Adrenal gland (tissue), 12 donors: ENCODE results near the gene OTOP3. TPM values are rescaled to one million over a fixed set of nuclear protein-coding genes. Genes with fewer than 3 reads are reported as not detected.

Source experiments
- DNase-seq, 7 donors: peaks; one replicate each; pipeline ENCODE4 v3.0.0-alpha.2; 2019 to 2020
- H3K27ac ChIP-seq, 5 donors: fragments of 200-600 bp; sonication (generic) in 4 of 5; 1 replicate in 3 of 5; 2 replicates in 2 of 5; pipeline versions ENCODE4 v1.5.1 to v1.8.0; 2016 to 2020; ENCODE audit warnings: mild to moderate bottlenecking in 1 of 5
- H3K27me3 ChIP-seq: fragments of 200-600 bp; 2 replicates; pipeline ENCODE4 v1.8.0; 2021
- H3K36me3 ChIP-seq, 2 donors: fragments of 200-600 bp; replicated peaks in 1 of 2; 1 replicate in 1 of 2; 2 replicates in 1 of 2; pipeline versions ENCODE4 v1.5.1 to v1.8.0; 2018 to 2022
- H3K4me1 ChIP-seq, 2 donors: fragments of 200-600 bp; replicated peaks in 1 of 2; 1 replicate in 1 of 2; 2 replicates in 1 of 2; pipeline versions ENCODE4 v1.5.1 to v1.8.0; 2018 to 2021
- H3K4me3 ChIP-seq, 4 donors: fragments of 200-600 bp; sonication (generic) in 3 of 4; one replicate each; pipeline ENCODE4 v1.5.1; 2016 to 2018
- H3K9me3 ChIP-seq, 3 donors: fragments of 200-600 bp; sonication (generic) in 1 of 3; replicated peaks in 1 of 3; 1 replicate in 2 of 3; 2 replicates in 1 of 3; pipeline versions ENCODE4 v1.5.1 to v1.8.0; 2016 to 2021
- POLR2A ChIP-seq, 2 donors: fragments of 450-650 bp; IDR thresholded peaks; one replicate each; pipeline ENCODE4 v1.6.1; 2017; ENCODE audit warnings: antibody characterized with exemption in 2 of 2, mild to moderate bottlenecking in 2 of 2, moderate library complexity in 1 of 2
- WGBS, 4 donors: extraction: QIAGEN DNeasy Blood & Tissue Kit in 2 of 4; methylation state at CpG; one replicate each; pipeline versions ENCODE4 v1.1.5 to v1.1.7; 2013 to 2017; 5-methylcytosine and 5-hydroxymethylcytosine counted together
- intact Hi-C, 2 donors: fragments of 100-400 bp; cut with DNase I; formaldehyde crosslinking; loops; one replicate each; pipeline versions ENCODE4 v1.14.1 to v1.15.0; 2022 to 2023
- polyA plus RNA-seq, 3 donors: library from polyadenylated mRNA; stranded (reverse); fragments of 200-250 nt in 2 of 3; fragments of 350-450 nt in 1 of 3; fragmentation: Illumina TruSeq in 1 of 3; extraction: RNeasy Lipid Tissue Mini Kit (QIAGEN cat#74804) in 1 of 3; gene quantifications; one replicate each; pipeline ENCODE4 v1.2.3, GENCODE V29; 2013 to 2014
- total RNA-seq, 9 donors: library from RNA; depleted of rRNA in 4 of 9; stranded (reverse); fragments of >200 nt in 4 of 9; fragments of 120-200 nt in 1 of 9; fragmentation: NEBNext Ultra II Directional in 1 of 9; extraction: Animal tissue kit (Norgen Biotek cat#: 25700) in 1 of 9; gene quantifications; one replicate each; pipeline versions ENCODE4 v1.1.0 to v1.2.4, GENCODE V29; 2013 to 2023
- TF ChIP-seq, protein P1 (sequence below), 6 experiments: fragments of 450-650 bp in 4 of 6; fragments of 200-600 bp in 2 of 6; sonication (generic) in 1 of 6; IDR thresholded peaks; 1 replicate in 5 of 6; 2 replicates in 1 of 6; pipeline versions ENCODE4 v1.5.1 to v1.8.0; 2016 to 2021; ENCODE audit warnings: antibody characterized with exemption in 6 of 6, mild to moderate bottlenecking in 2 of 6, moderate library complexity in 1 of 6
- donor health status: healthy with polysubstance abuse.
- donor health status: Bipolar disorder and iron deficiency.
- donor health status: DM: yes; HTN: yes; CAD: no.
- donor health status: DM: no; HTN: no; CAD: no.
- donor health status: DM: no; HTN: no; CAD: no.
- donor health status: DM: yes; HTN: yes; CAD: no.

Gene OTOP3
- total and polyA plus RNA-seq, 12 donors = not detected

DNA sequence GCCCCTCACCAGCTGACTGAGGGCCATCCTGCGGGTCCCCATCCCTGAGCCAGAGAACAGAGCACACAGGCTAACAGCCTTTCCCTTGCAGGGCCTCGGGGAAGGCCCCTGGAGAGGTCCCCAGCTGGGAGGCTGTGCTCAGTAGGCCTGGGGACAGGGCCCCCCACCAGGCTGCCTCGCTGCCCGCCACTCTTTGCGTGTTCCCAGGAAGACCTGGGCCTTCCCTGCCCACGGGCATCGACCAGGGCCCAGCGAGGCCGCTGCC, 36.1 kb downstream of the OTOP3 start:
- Histone ChIP-seq H3K27me3 (peaks cover 5% of the 10 kb centered on the region), H3K27ac (peak overlapping the region in 2 of 5 donors; percentile 38 to 52), H3K36me3 (no peaks in the 10 kb centered on the region), H3K4me1 (peaks cover 0 to 13% of the 10 kb centered on the region in 2 donors), H3K4me3 (peak overlapping the region in 1 of 4 donors; percentile 69), H3K9me3 (no peaks in the 10 kb centered on the region)
- intact Hi-C loops = loop anchor here in 1 of 2 donors (10.0 kb wide), 1 partner anchor 63 kb away; no protein-coding TSS in a partner anchor
- WGBS, 4 donors = 33 to 65% methylated on average over 9 of the region's 9 CpGs; no CpG with 5 or more reads in 2 of the 4 donors
- no peak for TF ChIP-seq POLR2A (IDR thresholded peaks at IDR 0.05)
- TF ChIP-seq, protein P1, sequence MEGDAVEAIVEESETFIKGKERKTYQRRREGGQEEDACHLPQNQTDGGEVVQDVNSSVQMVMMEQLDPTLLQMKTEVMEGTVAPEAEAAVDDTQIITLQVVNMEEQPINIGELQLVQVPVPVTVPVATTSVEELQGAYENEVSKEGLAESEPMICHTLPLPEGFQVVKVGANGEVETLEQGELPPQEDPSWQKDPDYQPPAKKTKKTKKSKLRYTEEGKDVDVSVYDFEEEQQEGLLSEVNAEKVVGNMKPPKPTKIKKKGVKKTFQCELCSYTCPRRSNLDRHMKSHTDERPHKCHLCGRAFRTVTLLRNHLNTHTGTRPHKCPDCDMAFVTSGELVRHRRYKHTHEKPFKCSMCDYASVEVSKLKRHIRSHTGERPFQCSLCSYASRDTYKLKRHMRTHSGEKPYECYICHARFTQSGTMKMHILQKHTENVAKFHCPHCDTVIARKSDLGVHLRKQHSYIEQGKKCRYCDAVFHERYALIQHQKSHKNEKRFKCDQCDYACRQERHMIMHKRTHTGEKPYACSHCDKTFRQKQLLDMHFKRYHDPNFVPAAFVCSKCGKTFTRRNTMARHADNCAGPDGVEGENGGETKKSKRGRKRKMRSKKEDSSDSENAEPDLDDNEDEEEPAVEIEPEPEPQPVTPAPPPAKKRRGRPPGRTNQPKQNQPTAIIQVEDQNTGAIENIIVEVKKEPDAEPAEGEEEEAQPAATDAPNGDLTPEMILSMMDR (IDR thresholded peaks at IDR 0.05) = no peak
- no peak for DNase-seq

DNA sequence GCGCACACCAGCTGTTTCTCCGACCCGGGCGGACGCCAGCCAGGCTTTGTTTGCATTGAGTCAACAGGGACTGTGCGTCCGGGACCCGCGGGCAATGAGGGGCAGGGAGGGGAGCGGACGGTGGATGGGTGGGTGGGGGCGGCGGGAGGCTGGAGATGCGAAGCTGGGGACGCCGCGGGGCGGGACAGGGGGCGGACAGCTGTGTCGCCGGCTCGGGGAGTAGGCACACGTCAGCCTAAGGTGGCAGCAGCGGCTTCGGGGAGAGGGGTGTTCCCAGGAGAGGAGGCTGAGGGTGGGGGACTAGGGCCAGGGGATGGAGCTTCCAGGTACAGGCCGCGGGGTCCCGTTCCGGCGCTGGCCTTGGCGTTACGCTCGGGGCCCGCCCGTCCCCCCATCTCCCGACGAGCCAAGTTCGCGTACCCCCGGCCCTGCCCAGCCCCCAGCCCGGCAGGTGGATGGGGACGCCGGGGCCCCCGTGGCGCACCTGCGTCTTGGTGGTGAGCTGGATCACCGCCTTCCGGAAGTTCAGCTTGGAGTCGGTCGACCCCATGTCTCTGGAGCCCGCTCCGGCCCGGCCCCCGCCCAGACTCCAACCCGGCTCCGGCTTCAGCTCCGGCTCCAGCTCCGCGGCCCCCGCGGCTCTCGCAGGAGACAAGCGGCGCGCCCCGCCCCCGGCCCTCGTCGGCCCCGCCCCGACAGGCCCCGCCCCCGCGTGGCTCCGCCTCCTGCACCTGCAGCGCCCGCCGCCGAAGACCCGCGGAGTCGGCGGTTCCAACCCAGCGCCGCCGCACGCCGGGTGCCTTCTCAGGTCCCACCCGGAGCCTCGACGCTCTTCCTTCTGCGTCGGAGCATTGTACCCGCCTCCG, 36.6 kb downstream of the OTOP3 start, which contains the start of gene HID1:
Gene HID1, minus strand, starts transcription at position 653 of the 866 bp plus-strand sequence. Its CDS starts 103 bp downstream, at position 550.
- Histone ChIP-seq H3K27ac (peak within 1 kb of the TSS in 2 of 5 donors; percentile 38 to 52), H3K27me3 (peaks cover 5% of the 10 kb centered on the region), H3K4me3 (peak within 1 kb of the TSS in 2 of 4 donors; percentile 19 to 69), H3K4me1 (peaks cover 0 to 13% of the 10 kb centered on the region in 2 donors), H3K36me3 (no peaks in the 10 kb centered on the region), H3K9me3 (no peaks in the 10 kb centered on the region)
- peak in 6 of 7 donors; percentile 45 to 79 (median 60) for DNase-seq
- 2 to 9% (median 4%) methylated on average over 28 to 95 of the region's 95 CpGs for WGBS, 4 donors
- TF ChIP-seq, protein P1 (IDR thresholded peaks at IDR 0.05) = no peak
- TF ChIP-seq POLR2A (IDR thresholded peaks at IDR 0.05) = no peak
- intact Hi-C loops = loop anchor here in 1 of 2 donors (10.0 kb wide), 1 partner anchor 62 kb away; no protein-coding TSS in a partner anchor

DNA sequence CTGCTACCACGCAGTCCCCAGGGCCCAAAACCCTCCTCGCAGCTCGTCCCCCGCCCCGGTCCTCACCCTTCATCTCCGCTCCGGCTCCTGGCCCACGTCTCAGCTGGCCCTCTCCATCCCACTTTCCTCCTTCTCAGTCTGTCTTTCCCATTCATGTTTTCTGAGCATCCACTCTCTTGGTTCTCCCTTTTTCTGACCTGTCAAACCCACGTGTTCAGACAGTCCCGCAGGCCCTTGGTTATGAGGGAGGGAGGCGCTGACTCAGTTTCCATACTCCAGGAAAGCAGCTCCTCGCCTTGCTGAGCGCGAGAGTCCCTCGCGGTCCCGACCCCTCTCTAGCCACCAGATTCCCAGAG, 37.3 kb downstream of the OTOP3 start:
- no peak overlapping the region for H3K27ac ChIP-seq
- peak overlapping the region in 2 of 4 donors; percentile 19 to 69 for H3K4me3 ChIP-seq
- peaks cover 0 to 13% of the 10 kb centered on the region in 2 donors for H3K4me1 ChIP-seq
- H3K36me3 ChIP-seq = no peaks in the 10 kb centered on the region
- H3K27me3 ChIP-seq = peaks cover 5% of the 10 kb centered on the region
- WGBS, 4 donors = 12 to 20% (median 13%) methylated on average over 16 to 17 of the region's 17 CpGs
- no peaks in the 10 kb centered on the region for H3K9me3 ChIP-seq
- DNase-seq = no peak
- TF ChIP-seq POLR2A (IDR thresholded peaks at IDR 0.05) = no peak
- TF ChIP-seq, protein P1 (IDR thresholded peaks at IDR 0.05) = no peak
- intact Hi-C loops = loop anchor here in 1 of 2 donors (10.0 kb wide), 1 partner anchor 62 kb away; no protein-coding TSS in a partner anchor

DNA sequence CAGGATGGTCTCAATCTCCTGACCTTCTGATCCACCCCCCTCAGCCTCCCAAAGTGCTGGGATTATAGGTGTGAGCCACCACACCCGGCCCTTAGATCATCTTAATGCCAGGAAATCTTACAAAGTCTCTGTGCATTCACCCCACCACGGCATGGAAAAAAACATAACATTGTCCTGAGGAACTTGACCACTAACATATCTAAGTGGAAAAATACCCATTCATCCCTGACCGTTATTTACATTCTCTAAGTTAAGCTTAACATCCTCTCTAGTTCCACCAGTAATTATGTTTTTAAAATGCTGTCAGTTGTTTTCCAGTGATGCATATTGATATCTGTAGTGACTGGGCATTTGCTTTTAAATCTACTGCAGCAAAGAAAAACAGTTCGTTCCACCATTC, 40.2 kb downstream of the OTOP3 start:
- no peak for DNase-seq
- H3K36me3 ChIP-seq = no peaks in the 10 kb centered on the region
- no peak overlapping the region for H3K4me3 ChIP-seq
- no peak overlapping the region for H3K27ac ChIP-seq
- no peaks in the 10 kb centered on the region for H3K9me3 ChIP-seq
- H3K27me3 ChIP-seq = peaks cover 5% of the 10 kb centered on the region
- TF ChIP-seq, protein P1 (IDR thresholded peaks at IDR 0.05) = no peak
- TF ChIP-seq POLR2A (IDR thresholded peaks at IDR 0.05) = no peak
- intact Hi-C loops = loop anchor here in 1 of 2 donors (10.0 kb wide), 1 partner anchor 59 kb away; no protein-coding TSS in a partner anchor
- 61 to 77% (median 71%) methylated on average over 4 of the region's 4 CpGs for WGBS, 4 donors
- peaks cover 0 to 13% of the 10 kb centered on the region in 2 donors for H3K4me1 ChIP-seq
